OCI-LY3 (cell line): ENCODE results near the gene OGDH.

Experiments used
- H2AFZ ChIP-seq: fragments of 200-600, 300-600 bp; shearing (Covaris generic); 2 replicates; pipeline ENCODE4 v1.6.0; 2014; ENCODE audit warnings: antibody characterized with exemption, low read depth, low read length
- H3K27ac ChIP-seq: fragments of 200-600, 300-600 bp; sonication (generic); 2 replicates; pipeline ENCODE4 v1.5.1; 2014; ENCODE audit warnings: mild to moderate bottlenecking, low read length, moderate library complexity, mixed read lengths
- H3K27me3 ChIP-seq: fragments of 200-600, 300-600 bp; sonication (generic); 2 replicates; pipeline ENCODE4 v1.6.1; 2014; ENCODE audit warnings: low read depth, low read length, mixed read lengths
- H3K36me3 ChIP-seq: fragments of 200-600, 300-600 bp; sonication (generic); replicated peaks from 2 replicates; pipeline ENCODE3; 2014; ENCODE audit warnings: low read depth, low read length, mixed read lengths
- H3K4me1 ChIP-seq: fragments of 300-600, 200-600 bp; sonication (generic); 2 replicates; pipeline ENCODE4 v1.6.1; 2014; ENCODE audit warnings: low read length, mixed read lengths
- H3K4me2 ChIP-seq: fragments of 200-600, 300-600 bp; sonication (generic); 2 replicates; pipeline ENCODE4 v1.6.1; 2014; ENCODE audit warnings: low read length, mixed read lengths
- H3K4me3 ChIP-seq: fragments of 300-600, 200-600 bp; sonication (generic); 2 replicates; pipeline ENCODE4 v1.5.1; 2014; ENCODE audit warnings: antibody characterized with exemption, mild to moderate bottlenecking, low read length, moderate library complexity
- H3K79me2 ChIP-seq: fragments of 300-600, 200-600 bp; shearing (Covaris generic); 2 replicates; pipeline ENCODE4 v1.6.1; 2014; ENCODE audit warnings: mild to moderate bottlenecking, low read length, mixed read lengths
- H3K9ac ChIP-seq: fragments of 300-600, 200-600 bp; shearing (Covaris generic); 2 replicates; pipeline ENCODE4 v1.6.0; 2014; ENCODE audit warnings: mild to moderate bottlenecking, low read length, moderate library complexity
- H3K9me3 ChIP-seq: fragments of 200-600, 300-600 bp; shearing (Covaris generic); 2 replicates; pipeline ENCODE4 v1.6.1; 2014; ENCODE audit warnings: low read length, mixed read lengths; ENCODE audit not compliant: insufficient read depth
- H4K20me1 ChIP-seq: fragments of 200-600, 300-600 bp; sonication (generic); 2 replicates; pipeline ENCODE4 v1.6.1; 2016; ENCODE audit warnings: low read length, mixed read lengths; ENCODE audit not compliant: insufficient read depth
- EZH2phosphoT487 ChIP-seq: fragments of 200-600 bp; shearing (Covaris generic); IDR thresholded peaks from 2 replicates; pipeline ENCODE4 v1.6.1; 2018; ENCODE audit warnings: antibody characterized with exemption, mixed run types, low read depth
- TF ChIP-seq, protein P1 (sequence below): fragments of 200-600, 300-600 bp; sonication (generic); IDR thresholded peaks from 2 replicates; pipeline ENCODE4 v1.5.1; 2014; ENCODE audit warnings: antibody characterized with exemption, low read length, low read depth

Gene OGDH

GRCh38 chr7:44665531-44666213 lies 59.2 kb downstream of the OGDH start:
- no peak overlapping the region for H3K9ac ChIP-seq
- no peak overlapping the region for H3K4me2 ChIP-seq
- H3K4me1 ChIP-seq, result peaks cover 14% of the 10 kb centered on the region
- H3K36me3 ChIP-seq, result peaks cover 17% of the 10 kb centered on the region
- no peak overlapping the region for H3K4me3 ChIP-seq
- H3K27ac ChIP-seq, result no peak overlapping the region
- no peaks in the 10 kb centered on the region for H4K20me1 ChIP-seq
- TF ChIP-seq, protein P1, sequence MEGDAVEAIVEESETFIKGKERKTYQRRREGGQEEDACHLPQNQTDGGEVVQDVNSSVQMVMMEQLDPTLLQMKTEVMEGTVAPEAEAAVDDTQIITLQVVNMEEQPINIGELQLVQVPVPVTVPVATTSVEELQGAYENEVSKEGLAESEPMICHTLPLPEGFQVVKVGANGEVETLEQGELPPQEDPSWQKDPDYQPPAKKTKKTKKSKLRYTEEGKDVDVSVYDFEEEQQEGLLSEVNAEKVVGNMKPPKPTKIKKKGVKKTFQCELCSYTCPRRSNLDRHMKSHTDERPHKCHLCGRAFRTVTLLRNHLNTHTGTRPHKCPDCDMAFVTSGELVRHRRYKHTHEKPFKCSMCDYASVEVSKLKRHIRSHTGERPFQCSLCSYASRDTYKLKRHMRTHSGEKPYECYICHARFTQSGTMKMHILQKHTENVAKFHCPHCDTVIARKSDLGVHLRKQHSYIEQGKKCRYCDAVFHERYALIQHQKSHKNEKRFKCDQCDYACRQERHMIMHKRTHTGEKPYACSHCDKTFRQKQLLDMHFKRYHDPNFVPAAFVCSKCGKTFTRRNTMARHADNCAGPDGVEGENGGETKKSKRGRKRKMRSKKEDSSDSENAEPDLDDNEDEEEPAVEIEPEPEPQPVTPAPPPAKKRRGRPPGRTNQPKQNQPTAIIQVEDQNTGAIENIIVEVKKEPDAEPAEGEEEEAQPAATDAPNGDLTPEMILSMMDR, result no peak
- TF ChIP-seq EZH2phosphoT487, result no peak
- H3K9me3 ChIP-seq, result peaks cover 6% of the 10 kb centered on the region; the same call in 1 of the 2 replicates
- H2AFZ ChIP-seq, result no peak overlapping the region
- no peaks in the 10 kb centered on the region for H3K27me3 ChIP-seq
- no peaks in the 10 kb centered on the region; the same call in 1 of the 2 replicates for H3K79me2 ChIP-seq

GRCh38 chr7:44666566-44666965 lies 60.1 kb downstream of the OGDH start:
- Histone ChIP-seq H3K9ac (no peak overlapping the region), H3K9me3 (no peaks in the 10 kb centered on the region), H2AFZ (no peak overlapping the region), H4K20me1 (no peaks in the 10 kb centered on the region), H3K27ac (no peak overlapping the region), H3K27me3 (no peaks in the 10 kb centered on the region), H3K36me3 (peaks cover 11% of the 10 kb centered on the region), H3K4me2 (0 out of 2 replicates have a peak overlapping the region, but pooled peaks have one; percentile 9), H3K4me3 (no peak overlapping the region), H3K4me1 (peaks cover 14% of the 10 kb centered on the region), H3K79me2 (no peaks in the 10 kb centered on the region)
- TF ChIP-seq, protein P1, result no peak
- no peak for TF ChIP-seq EZH2phosphoT487

GRCh38 chr7:44667190-44667589 lies 60.8 kb downstream of the OGDH start:
- peaks cover 14% of the 10 kb centered on the region for H3K4me1 ChIP-seq
- no peaks in the 10 kb centered on the region for H3K9me3 ChIP-seq
- H4K20me1 ChIP-seq, result no peaks in the 10 kb centered on the region
- no peak overlapping the region for H3K27ac ChIP-seq
- no peak for TF ChIP-seq EZH2phosphoT487
- TF ChIP-seq, protein P1, result no peak
- peak overlapping the region; percentile 9 for H3K4me2 ChIP-seq
- H3K79me2 ChIP-seq, result no peaks in the 10 kb centered on the region
- H3K36me3 ChIP-seq, result peaks cover 8% of the 10 kb centered on the region
- no peak overlapping the region for H3K9ac ChIP-seq
- H2AFZ ChIP-seq, result no peak overlapping the region
- no peak overlapping the region for H3K4me3 ChIP-seq
- no peaks in the 10 kb centered on the region for H3K27me3 ChIP-seq

DNA sequence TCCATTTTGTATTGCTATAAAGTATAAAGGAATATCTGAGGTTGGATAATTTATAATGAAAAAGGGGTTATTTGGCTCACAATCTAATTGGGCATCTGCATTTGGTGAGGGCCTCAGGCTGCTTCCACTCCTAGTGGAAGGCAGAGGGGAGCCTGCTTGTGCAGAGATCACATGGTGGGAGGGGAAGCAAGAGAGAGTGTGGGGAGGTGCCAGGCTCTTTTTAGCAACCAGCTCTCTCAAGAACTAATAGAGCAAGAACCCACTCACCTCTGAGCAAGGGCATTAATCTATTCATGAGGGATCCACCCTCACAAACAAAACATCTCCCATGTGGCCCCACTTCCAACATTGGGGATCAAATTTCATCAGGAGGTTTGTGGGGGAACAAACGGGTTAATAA lies 64.6 kb downstream of the OGDH start:
- no peaks in the 10 kb centered on the region for H3K79me2 ChIP-seq
- peaks cover 23% of the 10 kb centered on the region for H3K4me1 ChIP-seq
- no peak overlapping the region for H3K4me3 ChIP-seq
- no peak for TF ChIP-seq EZH2phosphoT487
- TF ChIP-seq, protein P1, result no peak
- no peak overlapping the region for H3K4me2 ChIP-seq
- peaks cover 27% of the 10 kb centered on the region for H3K36me3 ChIP-seq
- H3K27ac ChIP-seq, result no peak overlapping the region
- no peaks in the 10 kb centered on the region for H4K20me1 ChIP-seq
- H2AFZ ChIP-seq, result no peak overlapping the region
- no peaks in the 10 kb centered on the region for H3K9me3 ChIP-seq
- H3K9ac ChIP-seq, result no peak overlapping the region
- H3K27me3 ChIP-seq, result no peaks in the 10 kb centered on the region
